ENCODE results near the gene MYO18B. TPM values are rescaled to one million over a fixed set of nuclear protein-coding genes. Genes with fewer than 3 reads are reported as not detected.
"Not testable (repeated sequence)": the region's sequence is repeated elsewhere in the genome, so short reads cannot be mapped to it uniquely, and the experiment has no call there.

MYO18B gene
- polyA plus RNA-seq, 3 donors = not detected

DNA sequence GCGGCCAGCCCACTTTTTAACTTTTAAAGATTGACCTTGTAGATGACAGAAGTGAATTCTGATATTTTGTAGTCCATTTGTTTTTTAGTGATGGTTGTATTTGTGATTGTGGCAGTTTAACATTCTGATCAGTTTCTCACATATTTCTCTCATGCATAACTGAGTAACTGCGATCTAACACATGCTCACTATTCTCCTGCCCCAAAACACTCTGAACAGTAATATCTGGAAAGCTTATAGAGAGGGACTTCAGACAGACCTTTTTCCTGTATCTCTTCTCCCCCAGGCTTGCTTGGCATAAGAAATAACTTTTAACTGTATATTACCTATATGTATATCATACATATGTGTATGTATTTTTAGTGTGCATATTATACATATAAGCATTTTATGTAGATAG is 37.3 kb upstream of the MYO18B start:
- Mint-ChIP-seq H3K27ac (no peak overlapping the region), H3K27me3 (ENCODE audit: low read depth in 3 of 3) (no peaks in the 10 kb centered on the region), H3K4me3 (no peak overlapping the region)

DNA sequence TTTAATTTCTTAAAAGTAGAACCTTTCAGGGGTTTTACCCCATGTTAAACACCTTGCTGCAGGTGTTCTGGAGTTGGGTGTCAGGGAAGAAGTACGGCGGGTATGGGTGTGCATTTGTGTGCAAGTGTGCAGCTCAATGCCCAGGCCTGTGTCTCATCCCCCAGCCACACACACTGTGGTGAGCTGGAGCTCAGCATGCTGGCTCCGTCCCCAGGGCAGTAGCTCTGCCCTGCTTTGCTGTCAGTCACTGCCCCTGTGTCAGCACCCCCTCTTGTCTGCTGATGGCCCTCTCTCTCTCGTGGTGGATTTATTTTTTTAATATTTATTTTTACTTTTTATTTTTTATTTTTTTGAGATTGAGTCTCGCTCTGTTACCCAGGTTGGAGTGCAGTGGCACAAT is 35.8 kb upstream of the MYO18B start:
- no peak overlapping the region for H3K27ac ChIP-seq (ENCODE audit: low read depth in 1 of 2, low read length in 2 of 2)
- Mint-ChIP-seq H3K36me3 (peaks cover 80 to 91% of the 10 kb centered on the region in 2 donors), H3K4me3 (no peak overlapping the region), H3K4me1 (no peaks in the 10 kb centered on the region), H3K9me3 (no peaks in the 10 kb centered on the region), H3K27ac (peak overlapping the region in 1 of 7 donors; percentile 63), H3K27me3 (ENCODE audit: low read depth in 3 of 3) (no peaks in the 10 kb centered on the region)
- no peak overlapping the region for H3K4me3 ChIP-seq (replicated peaks in 1 of 3; ENCODE audit: low read depth in 2 of 3, low read length in 3 of 3)
- peaks cover 82 to 95% of the 10 kb centered on the region in 2 donors for H3K36me3 ChIP-seq (replicated peaks in 1 of 2; ENCODE audit: control insufficient read depth in 1 of 2, insufficient read depth in 2 of 2, low read length in 2 of 2)
- no peak for TF ChIP-seq CTCF (IDR thresholded peaks at IDR 0.05)
- no peak for DNase-seq
- H3K4me1 ChIP-seq (ENCODE audit: control insufficient read depth in 1 of 2, insufficient read depth in 2 of 2, low read length in 2 of 2) = no peaks in the 10 kb centered on the region
- no peak overlapping the region for H2AFZ ChIP-seq (ENCODE audit: insufficient read depth, low read depth, low read length, poor library complexity, severe bottlenecking)
- no peaks in the 10 kb centered on the region for H3K79me2 ChIP-seq (ENCODE audit: insufficient read depth, low read length)
- peaks cover 84% of the 10 kb centered on the region for H4K20me1 ChIP-seq (ENCODE audit: insufficient read depth, low read length)
- H3K4me2 ChIP-seq (replicated peaks; ENCODE audit: extremely low read depth, low read length, poor library complexity, severe bottlenecking) = no peak overlapping the region
- no CpG with 5 or more reads among the region's 5 CpGs for WGBS (ENCODE audit: insufficient coverage)
- no peaks in the 10 kb centered on the region for H3K9me3 ChIP-seq (replicated peaks in 1 of 2; ENCODE audit: control insufficient read depth in 1 of 2, insufficient read depth in 1 of 2, low read length in 2 of 2)
- no peaks in the 10 kb centered on the region for H3K27me3 ChIP-seq (ENCODE audit: control insufficient read depth in 2 of 2, insufficient read depth in 2 of 2, low read length in 2 of 2)
- intact Hi-C loops (cut with micrococcal nuclease) = loop anchor here (10.0 kb wide), 1 partner anchor 241 kb away; no protein-coding TSS in a partner anchor
- H3K9ac ChIP-seq (ENCODE audit: insufficient read depth, low read length, poor library complexity, severe bottlenecking) = no peak overlapping the region

More for the DNA sequence above, 37.3 kb upstream of the MYO18B start:
- H3K4me1 ChIP-seq (ENCODE audit: control insufficient read depth in 1 of 2, insufficient read depth in 2 of 2, low read length in 2 of 2) = no peaks in the 10 kb centered on the region
- no peaks in the 10 kb centered on the region for H3K27me3 ChIP-seq (ENCODE audit: control insufficient read depth in 2 of 2, insufficient read depth in 2 of 2, low read length in 2 of 2)
- Mint-ChIP-seq H3K36me3 (peaks cover 77 to 91% of the 10 kb centered on the region in 2 donors), H3K4me1 (no peaks in the 10 kb centered on the region), H3K9me3 (no peaks in the 10 kb centered on the region)
- peaks cover 84% of the 10 kb centered on the region for H4K20me1 ChIP-seq (ENCODE audit: insufficient read depth, low read length)
- H3K27ac ChIP-seq (ENCODE audit: low read depth in 1 of 2, low read length in 2 of 2) = no peak overlapping the region
- peaks cover 79 to 95% of the 10 kb centered on the region in 2 donors for H3K36me3 ChIP-seq (replicated peaks in 1 of 2; ENCODE audit: control insufficient read depth in 1 of 2, insufficient read depth in 2 of 2, low read length in 2 of 2)
- no peaks in the 10 kb centered on the region for H3K9me3 ChIP-seq (replicated peaks in 1 of 2; ENCODE audit: control insufficient read depth in 1 of 2, insufficient read depth in 1 of 2, low read length in 2 of 2)
- H3K79me2 ChIP-seq (ENCODE audit: insufficient read depth, low read length) = no peaks in the 10 kb centered on the region
- no peak for DNase-seq
- H2AFZ ChIP-seq (ENCODE audit: insufficient read depth, low read depth, low read length, poor library complexity, severe bottlenecking) = no peak overlapping the region
- no CpG with 5 or more reads among the region's 2 CpGs for WGBS (ENCODE audit: insufficient coverage)
- intact Hi-C loops (cut with micrococcal nuclease) = loop anchor here (10.0 kb wide), 1 partner anchor 240 kb away; no protein-coding TSS in a partner anchor
- no peak overlapping the region for H3K9ac ChIP-seq (ENCODE audit: insufficient read depth, low read length, poor library complexity, severe bottlenecking)
- no peak overlapping the region for H3K4me3 ChIP-seq (replicated peaks in 1 of 3; ENCODE audit: low read depth in 2 of 3, low read length in 3 of 3)
- no peak overlapping the region for H3K4me2 ChIP-seq (replicated peaks; ENCODE audit: extremely low read depth, low read length, poor library complexity, severe bottlenecking)
- TF ChIP-seq CTCF (IDR thresholded peaks at IDR 0.05) = no peak

GRCh38 chr22:25708430-25708829 is 33.6 kb upstream of the MYO18B start:
- not testable (repeated sequence) for H2AFZ ChIP-seq (ENCODE audit: insufficient read depth, low read depth, low read length, poor library complexity, severe bottlenecking); H3K27me3 ChIP-seq (ENCODE audit: control insufficient read depth in 2 of 2, insufficient read depth in 2 of 2, low read length in 2 of 2); H3K4me3 Mint-ChIP-seq; H3K27me3 Mint-ChIP-seq (ENCODE audit: low read depth in 3 of 3); H3K9me3 Mint-ChIP-seq; H3K4me1 ChIP-seq (ENCODE audit: control insufficient read depth in 1 of 2, insufficient read depth in 2 of 2, low read length in 2 of 2); H3K9ac ChIP-seq (ENCODE audit: insufficient read depth, low read length, poor library complexity, severe bottlenecking); H3K4me1 Mint-ChIP-seq; H3K79me2 ChIP-seq (ENCODE audit: insufficient read depth, low read length); H3K4me3 ChIP-seq (replicated peaks in 1 of 3; ENCODE audit: low read depth in 2 of 3, low read length in 3 of 3); H3K27ac ChIP-seq (ENCODE audit: low read depth in 1 of 2, low read length in 2 of 2); DNase-seq; H3K4me2 ChIP-seq (replicated peaks; ENCODE audit: extremely low read depth, low read length, poor library complexity, severe bottlenecking); H3K9me3 ChIP-seq (replicated peaks in 1 of 2; ENCODE audit: control insufficient read depth in 1 of 2, insufficient read depth in 1 of 2, low read length in 2 of 2)
- WGBS (ENCODE audit: insufficient coverage) = 100% methylated on average over 1 of the region's 6 CpGs
- Histone ChIP-seq H3K36me3 (replicated peaks in 1 of 2; ENCODE audit: control insufficient read depth in 1 of 2, insufficient read depth in 2 of 2, low read length in 2 of 2) (peaks cover 88 to 95% of the 10 kb centered on the region in 2 donors), H4K20me1 (ENCODE audit: insufficient read depth, low read length) (peaks cover 83% of the 10 kb centered on the region)
- intact Hi-C loops (cut with micrococcal nuclease) = loop anchor here (10.0 kb wide), 1 partner anchor 244 kb away; no protein-coding TSS in a partner anchor
- peaks cover 86 to 97% of the 10 kb centered on the region in 2 donors for H3K36me3 Mint-ChIP-seq
- peak overlapping the region in 3 of 7 donors; percentile 42 to 48 (median 45) for H3K27ac Mint-ChIP-seq
